Mucosa of rectum (tissue), 2 donors: ENCODE results near the gene PVRIG.
"Not testable (repeated sequence)": the region's sequence is repeated elsewhere in the genome, so short reads cannot be mapped to it uniquely, and the experiment has no call there.

Experiments used
- H3K27ac ChIP-seq, 2 donors: one replicate each; pipeline ENCODE4 v1.7.0; 2013; ENCODE audit warnings: inconsistent platforms in 2 of 2, low read depth in 2 of 2, low read length in 2 of 2
- H3K27me3 ChIP-seq, 2 donors: one replicate each; pipeline ENCODE4 v1.7.0; 2013; ENCODE audit warnings: low read length in 2 of 2; ENCODE audit not compliant: control insufficient read depth in 2 of 2, insufficient read depth in 2 of 2
- H3K36me3 ChIP-seq, 2 donors: one replicate each; pipeline ENCODE4 v1.7.0; 2013; ENCODE audit warnings: low read length in 2 of 2; ENCODE audit not compliant: control insufficient read depth in 2 of 2, insufficient read depth in 2 of 2
- H3K4me1 ChIP-seq, 2 donors: one replicate each; pipeline ENCODE4 v1.7.0; 2013; ENCODE audit warnings: low read length in 2 of 2, mild to moderate bottlenecking in 1 of 2; ENCODE audit not compliant: control insufficient read depth in 2 of 2, insufficient read depth in 2 of 2
- H3K4me3 ChIP-seq, 2 donors: one replicate each; pipeline ENCODE4 v1.7.0; 2013; ENCODE audit warnings: low read length in 2 of 2
- H3K9ac ChIP-seq, 2 donors: one replicate each; pipeline ENCODE4 v1.7.0; 2013; ENCODE audit warnings: low read length in 2 of 2, low read depth in 1 of 2, mild to moderate bottlenecking in 1 of 2
- H3K9me3 ChIP-seq, 2 donors: one replicate each; pipeline ENCODE4 v1.7.0; 2013; ENCODE audit warnings: low read length in 2 of 2; ENCODE audit not compliant: control insufficient read depth in 2 of 2
- donor health status: healthy.
- donor health status: Normal muscosa, but diverticular disease.

The PVRIG gene

DNA sequence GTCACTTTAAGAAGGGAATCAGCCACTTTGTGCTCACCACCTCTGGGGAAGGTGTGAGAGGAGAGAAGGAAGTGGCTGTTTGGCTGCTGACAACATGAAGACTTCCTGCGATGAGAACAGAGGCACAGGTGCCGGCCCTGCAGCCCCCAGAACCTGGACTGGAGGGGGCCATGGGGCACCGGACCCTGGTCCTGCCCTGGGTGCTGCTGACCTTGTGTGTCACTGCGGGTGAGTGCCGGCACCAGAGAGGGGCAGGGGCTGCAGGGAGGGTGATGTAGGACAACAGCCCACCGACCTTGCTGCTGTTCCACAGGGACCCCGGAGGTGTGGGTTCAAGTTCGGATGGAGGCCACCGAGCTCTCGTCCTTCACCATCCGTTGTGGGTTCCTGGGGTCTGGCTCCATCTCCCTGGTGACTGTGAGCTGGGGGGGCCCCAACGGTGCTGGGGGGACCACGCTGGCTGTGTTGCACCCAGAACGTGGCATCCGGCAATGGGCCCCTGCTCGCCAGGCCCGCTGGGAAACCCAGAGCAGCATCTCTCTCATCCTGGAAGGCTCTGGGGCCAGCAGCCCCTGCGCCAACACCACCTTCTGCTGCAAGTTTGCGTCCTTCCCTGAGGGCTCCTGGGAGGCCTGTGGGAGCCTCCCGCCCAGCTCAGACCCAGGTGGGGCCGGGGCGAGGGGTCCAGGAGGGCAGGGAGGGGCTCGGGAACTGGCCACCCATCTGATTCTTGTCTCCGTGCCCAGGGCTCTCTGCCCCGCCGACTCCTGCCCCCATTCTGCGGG is at the start of gene PVRIG:
PVRIG (plus strand) TSS at position 149 of the 785 bp plus-strand sequence; CDS start at position 171, 22 bp downstream.
- Histone ChIP-seq H3K4me3 (peak within 1 kb of the TSS; percentile 2 to 52), H3K9ac (peak within 1 kb of the TSS in 1 of 2 donors; percentile 41), H3K27ac (peak within 1 kb of the TSS; percentile 64 to 86)
- not testable (repeated sequence) for H3K36me3 ChIP-seq, H3K27me3 ChIP-seq, H3K9me3 ChIP-seq, H3K4me1 ChIP-seq

DNA sequence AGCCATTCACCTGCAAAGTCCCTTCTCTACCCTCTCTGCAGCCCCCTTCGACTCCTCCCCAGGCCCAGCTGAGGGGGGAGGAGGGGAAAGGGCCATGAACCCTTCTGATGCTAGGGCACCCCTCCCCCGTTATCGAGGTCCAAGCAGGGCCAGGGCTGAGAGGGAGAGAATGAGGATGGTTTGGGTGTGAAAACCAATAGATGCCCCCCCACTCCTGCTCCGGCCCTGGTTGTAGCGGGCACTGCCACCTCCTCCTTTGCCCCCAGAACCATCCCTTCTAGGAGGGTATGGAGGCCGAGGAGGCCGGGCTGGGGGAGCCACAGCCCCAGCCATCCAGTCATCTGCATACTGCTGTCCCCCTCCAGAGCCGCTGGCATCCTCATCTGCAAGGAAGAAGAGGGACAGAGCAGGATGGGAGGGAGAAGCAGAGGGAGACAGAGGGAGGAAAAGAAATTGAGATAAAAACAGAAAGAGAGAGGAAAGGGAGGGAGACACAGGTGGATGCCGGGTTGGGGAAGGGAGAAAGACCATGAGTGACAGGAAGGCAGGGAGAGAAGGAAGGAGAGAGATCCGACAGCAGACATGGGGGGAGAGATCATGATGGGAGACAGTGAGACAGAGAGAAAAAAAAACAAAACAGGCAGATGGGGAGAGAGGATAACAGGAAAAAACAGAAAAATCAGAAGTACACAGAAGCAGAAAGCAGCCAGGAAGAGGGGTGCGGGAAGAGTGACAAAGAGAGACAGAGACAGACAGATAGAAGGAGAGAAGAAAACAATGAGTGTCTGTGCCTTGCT is 49.5 kb upstream of the PVRIG start:
- Histone ChIP-seq H3K27ac (no peak overlapping the region), H3K36me3 (no peaks in the 10 kb centered on the region), H3K9ac (no peak overlapping the region), H3K9me3 (no peaks in the 10 kb centered on the region), H3K4me3 (no peak overlapping the region), H3K4me1 (peaks cover 26 to 27% of the 10 kb centered on the region in 2 donors), H3K27me3 (peaks cover 0 to 2% of the 10 kb centered on the region in 2 donors)

DNA sequence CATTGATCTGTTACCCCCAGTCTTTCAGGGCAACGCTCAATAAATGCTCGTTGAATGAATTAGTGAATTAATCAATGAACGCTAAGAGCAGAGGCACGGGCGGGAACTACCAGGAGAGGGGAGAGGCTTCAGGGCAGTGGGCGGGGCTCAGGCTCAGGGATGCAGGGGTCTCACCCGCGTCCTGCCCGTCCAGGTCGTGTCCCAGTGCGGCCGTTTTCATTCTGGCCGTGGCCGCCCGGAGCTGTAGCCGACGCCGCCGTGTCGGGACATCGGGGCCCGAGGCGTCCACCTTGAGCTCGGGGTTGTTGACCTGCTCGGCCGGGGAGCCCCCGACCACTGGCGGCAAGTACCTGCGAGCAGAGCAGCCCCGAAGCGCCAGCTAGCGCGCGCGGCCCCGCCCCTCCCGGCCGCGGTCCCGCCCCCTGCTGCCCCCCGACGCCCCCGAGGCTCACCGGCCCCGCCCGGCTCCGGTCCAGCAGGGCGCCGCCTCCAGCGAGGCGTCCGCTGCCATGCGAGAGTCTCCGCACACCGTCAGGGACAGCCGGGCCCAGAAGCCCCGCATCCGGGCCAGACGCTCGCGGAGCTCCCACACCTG is 48.6 kb upstream of the PVRIG start:
- H3K27me3 ChIP-seq, result peaks cover 0 to 2% of the 10 kb centered on the region in 2 donors
- peaks cover 26 to 27% of the 10 kb centered on the region in 2 donors for H3K4me1 ChIP-seq
- H3K36me3 ChIP-seq, result no peaks in the 10 kb centered on the region
- H3K9ac ChIP-seq, result peak overlapping the region in 1 of 2 donors; percentile 55
- peak overlapping the region; percentile 31 to 42 for H3K4me3 ChIP-seq
- no peaks in the 10 kb centered on the region for H3K9me3 ChIP-seq
- H3K27ac ChIP-seq, result no peak overlapping the region

DNA sequence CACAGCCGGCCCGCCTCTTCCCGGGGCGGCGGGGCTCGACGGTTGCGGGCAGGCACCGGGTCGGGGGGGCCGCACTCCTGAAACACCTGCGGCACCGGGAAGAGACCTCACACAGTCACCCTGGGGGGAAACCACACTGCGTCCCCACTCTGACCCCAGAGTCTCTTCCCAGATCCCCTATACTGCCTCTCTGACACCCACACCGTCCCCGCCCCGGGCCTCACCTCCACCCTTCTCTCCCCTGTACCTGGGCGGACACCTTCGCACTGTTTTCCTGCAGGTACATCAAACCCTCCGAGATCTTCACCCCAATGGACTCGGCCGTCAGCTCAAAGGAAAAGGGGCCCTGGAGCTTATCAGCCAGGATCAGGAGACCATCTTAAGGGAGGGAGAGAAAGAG is 47.9 kb upstream of the PVRIG start:
- Histone ChIP-seq H3K27ac (no peak overlapping the region), H3K27me3 (no peaks in the 10 kb centered on the region), H3K36me3 (no peaks in the 10 kb centered on the region), H3K9me3 (no peaks in the 10 kb centered on the region), H3K4me3 (no peak overlapping the region), H3K4me1 (peaks cover 23 to 26% of the 10 kb centered on the region in 2 donors), H3K9ac (no peak overlapping the region)

DNA sequence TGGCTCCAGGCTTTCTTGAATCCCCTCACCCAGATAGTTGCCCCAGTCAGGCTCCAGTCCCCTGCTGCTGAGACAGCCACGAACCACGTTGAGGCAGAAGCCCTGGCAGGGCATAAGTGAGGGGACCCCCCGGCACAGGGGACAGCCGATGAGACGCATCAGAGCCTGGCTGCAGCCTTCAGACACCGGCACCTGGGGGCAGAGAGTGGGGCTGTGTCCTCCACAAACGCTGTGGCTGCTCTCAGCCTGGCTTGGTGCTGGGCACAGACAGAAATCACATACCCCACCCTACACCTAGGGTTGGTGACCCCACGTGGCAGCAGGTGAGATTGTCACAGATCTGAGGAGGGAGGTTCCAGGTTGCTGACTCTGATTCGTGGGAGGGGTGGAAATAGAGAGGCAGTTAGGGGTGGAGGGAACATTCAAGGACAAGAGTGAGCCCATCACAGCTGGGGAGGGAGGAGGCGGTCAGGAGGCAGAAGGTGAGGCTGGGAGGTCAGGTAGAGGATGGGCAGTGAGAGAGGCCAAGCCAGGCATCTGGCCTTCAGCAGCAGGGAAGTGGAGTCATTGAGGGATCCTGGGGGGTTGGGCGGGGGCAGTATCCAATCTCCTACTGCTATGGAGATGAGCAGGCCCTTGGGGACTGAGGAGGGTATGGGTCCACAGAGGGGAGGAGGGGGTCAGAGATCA is 45.8 kb upstream of the PVRIG start:
- no peaks in the 10 kb centered on the region for H3K9me3 ChIP-seq
- no peak overlapping the region for H3K4me3 ChIP-seq
- peaks cover 7 to 10% of the 10 kb centered on the region in 2 donors for H3K4me1 ChIP-seq
- no peak overlapping the region for H3K9ac ChIP-seq
- no peaks in the 10 kb centered on the region for H3K36me3 ChIP-seq
- H3K27ac ChIP-seq, result no peak overlapping the region
- H3K27me3 ChIP-seq, result no peaks in the 10 kb centered on the region

DNA sequence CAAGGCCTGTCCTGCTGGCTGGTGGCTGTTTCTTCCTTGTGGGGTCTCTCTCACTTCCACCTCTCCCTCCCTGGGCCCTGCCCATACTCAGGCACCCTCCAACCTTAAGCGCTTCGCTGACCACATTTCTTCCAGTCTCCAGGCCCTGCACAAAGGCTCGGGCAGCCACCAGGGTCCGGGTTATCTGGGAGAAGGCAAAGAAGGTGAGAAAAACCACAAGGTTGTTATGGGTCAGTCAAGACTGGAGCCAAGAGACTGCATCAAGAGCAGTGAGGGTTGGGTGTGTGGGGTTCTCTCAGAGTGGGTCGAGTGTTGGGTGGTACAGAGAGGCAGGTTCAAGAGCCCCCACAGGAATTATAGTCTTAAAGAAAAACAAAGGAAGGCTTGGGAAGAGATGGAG is 45.2 kb upstream of the PVRIG start:
- Histone ChIP-seq H3K4me1 (peaks cover 7 to 10% of the 10 kb centered on the region in 2 donors), H3K27me3 (no peaks in the 10 kb centered on the region), H3K27ac (no peak overlapping the region), H3K9me3 (no peaks in the 10 kb centered on the region), H3K9ac (no peak overlapping the region), H3K4me3 (no peak overlapping the region), H3K36me3 (no peaks in the 10 kb centered on the region)

DNA sequence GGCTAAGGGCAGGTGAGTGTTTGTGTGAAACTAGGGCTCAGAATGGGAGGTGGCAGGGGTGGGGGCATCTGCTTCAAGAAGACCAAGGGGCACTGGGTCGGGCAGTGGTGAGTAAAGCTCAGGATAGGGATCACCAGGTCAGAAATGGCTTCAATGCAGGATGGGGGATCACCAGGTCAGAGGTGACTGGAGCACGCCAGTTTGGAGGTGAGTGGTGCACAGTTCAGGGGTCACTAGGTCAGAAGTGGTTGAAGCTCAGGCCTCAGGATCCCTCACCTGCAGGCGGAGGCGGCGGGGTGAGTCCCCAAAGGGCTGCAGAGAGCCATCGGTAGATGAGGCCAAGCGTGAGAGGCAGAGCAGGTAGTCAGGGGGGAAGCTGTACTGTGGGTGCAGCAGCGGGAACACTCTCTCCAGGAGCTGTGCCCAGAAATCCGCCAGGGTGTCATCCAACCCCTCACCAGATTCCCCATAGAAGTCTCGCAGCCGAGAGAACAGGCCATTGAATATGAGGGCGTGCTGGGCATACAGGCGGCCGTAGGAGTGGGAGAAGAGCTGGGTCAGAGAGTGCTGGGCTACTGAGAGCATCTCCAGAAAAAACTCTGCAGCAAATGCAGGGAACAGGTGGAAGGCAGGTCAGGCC is 44.3 kb upstream of the PVRIG start:
- H3K4me3 ChIP-seq, result no peak overlapping the region
- H3K27me3 ChIP-seq, result no peaks in the 10 kb centered on the region
- no peak overlapping the region for H3K27ac ChIP-seq
- peaks cover 7 to 10% of the 10 kb centered on the region in 2 donors for H3K4me1 ChIP-seq
- no peaks in the 10 kb centered on the region for H3K36me3 ChIP-seq
- H3K9ac ChIP-seq, result no peak overlapping the region
- H3K9me3 ChIP-seq, result no peaks in the 10 kb centered on the region

DNA sequence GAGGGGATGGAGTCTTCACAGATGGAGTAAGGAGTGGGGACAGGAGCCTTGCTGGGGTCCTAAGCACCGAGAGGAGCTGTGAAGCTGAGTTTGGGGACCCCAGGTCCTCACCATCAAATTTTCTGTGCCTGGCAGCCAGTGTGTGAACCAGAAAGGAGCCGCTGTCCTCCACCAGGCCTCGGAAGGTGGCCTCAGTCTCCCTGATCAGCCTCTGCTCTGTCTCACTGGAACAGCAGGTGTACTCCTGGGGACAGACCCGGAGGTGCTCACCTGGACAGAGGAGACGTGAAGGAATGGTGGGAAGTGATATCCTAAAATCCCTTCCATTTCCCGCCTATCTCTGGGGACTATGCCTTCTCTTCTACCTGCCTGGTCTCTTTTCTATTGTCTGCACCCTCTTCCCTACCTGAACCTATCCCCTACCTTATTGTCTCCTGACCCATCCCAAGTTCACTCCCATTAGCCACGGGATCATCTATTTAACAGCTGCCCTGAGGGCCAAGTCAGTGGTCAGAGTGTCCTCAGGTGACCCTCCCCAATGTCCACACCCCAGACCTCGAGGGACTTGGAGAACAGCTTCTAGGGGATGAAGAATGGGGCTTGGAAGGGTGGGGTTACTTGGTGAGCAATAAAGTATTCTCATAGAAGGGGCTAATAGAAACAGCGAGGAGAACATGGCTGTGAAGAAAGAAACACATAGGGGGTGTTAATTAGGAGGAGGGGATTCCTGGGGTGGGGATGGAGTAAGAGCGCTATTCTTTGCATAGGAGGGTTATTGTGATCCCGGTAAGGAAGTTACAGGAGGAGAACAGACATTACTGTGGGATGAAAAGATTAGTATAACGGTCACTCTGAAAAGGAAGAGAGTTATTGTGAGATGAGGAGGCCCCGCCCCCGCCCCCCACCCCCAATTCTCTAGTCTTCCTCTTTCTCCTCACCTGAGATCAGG is 43.4 kb upstream of the PVRIG start:
- H3K9me3 ChIP-seq, result no peaks in the 10 kb centered on the region
- no peaks in the 10 kb centered on the region for H3K36me3 ChIP-seq
- H3K27me3 ChIP-seq, result no peaks in the 10 kb centered on the region
- H3K4me1 ChIP-seq, result peaks cover 2 to 7% of the 10 kb centered on the region in 2 donors
- peak overlapping the region; percentile 73 to 78 for H3K4me3 ChIP-seq
- no peak overlapping the region for H3K27ac ChIP-seq
- H3K9ac ChIP-seq, result no peak overlapping the region
